K562 treated with DMSO at 1 percent for 12 hours (cell line): ENCODE measurements around the gene TTYH2. TPM values are rescaled to one million over a fixed set of nuclear protein-coding genes. Genes with fewer than 3 reads are reported as not detected.

ENCODE experiments used
- total RNA-seq: library from RNA; unstranded; fragments of 300-600 nt; gene quantifications from 2 replicates; pipeline ENCODE4 v1.2.3, GENCODE V29; 2022; ENCODE audit not compliant: insufficient read depth

The TTYH2 gene
- 1.3 and 2.0 TPM in 2 replicates for total RNA-seq

GRCh38 chr17:74212913-74213791 lies at the start of gene TTYH2:
Gene TTYH2, plus strand, starts transcription at chr17:74213571. Its CDS starts 17 bp downstream, at chr17:74213588.

GRCh38 chr17:74203439-74204240 lies 9.7 kb upstream of the TTYH2 start, which contains the start of gene RPL38:
Gene RPL38, plus strand, starts transcription at chr17:74203678. Its CDS starts 278 bp downstream, at chr17:74203956.

GRCh38 chr17:74274060-74274708 lies 60.8 kb downstream of the TTYH2 start, which contains the start of gene DNAI2:
Gene DNAI2, plus strand, starts transcription at chr17:74274234. Its CDS starts 7,584 bp downstream, at chr17:74281818.

Other genes starting within 250 kb of the TTYH2 start
- gene RPL38, start 9.9 kb upstream of the TTYH2 start, total RNA-seq = 2,318 and 2,797 TPM in 2 replicates
- not detected in 2 replicates for gene DNAI2, start 60.7 kb downstream of the TTYH2 start, total RNA-seq
- 0.83 TPM in 1 of 2 replicates, not detected in the other for gene KIF19, start 112.7 kb downstream of the TTYH2 start, total RNA-seq
- gene BTBD17, start 148.3 kb downstream of the TTYH2 start, total RNA-seq = not detected in 2 replicates
- gene GPR142, start 153.9 kb downstream of the TTYH2 start, total RNA-seq = not detected in 2 replicates
- gene GPRC5C, start 218.5 kb downstream of the TTYH2 start, total RNA-seq = 10.6 and 16.3 TPM in 2 replicates